ENCODE results near the gene GSTM2. TPM values are rescaled to one million over a fixed set of nuclear protein-coding genes. Genes with fewer than 3 reads are reported as not detected.
"Not testable (repeated sequence)": the region's sequence is repeated elsewhere in the genome, so short reads cannot be mapped to it uniquely, and the experiment has no call there.

Gene GSTM2
- total RNA-seq, 2 experiments from 2014 or later, result 106 to 107 TPM

GRCh38 chr1:109697066-109697465 is 29.2 kb downstream of the GSTM2 start:
- H3K4me1 Mint-ChIP-seq (ENCODE audit: low read depth), result no peaks in the 10 kb centered on the region
- Histone ChIP-seq H3K36me3 (ENCODE audit: insufficient read depth, low read length) (no peaks in the 10 kb centered on the region), H3K9me3 (ENCODE audit: control insufficient read depth in 1 of 2, insufficient read depth in 1 of 2, low read length in 2 of 2) (no peaks in the 10 kb centered on the region), H3K27me3 (ENCODE audit: control insufficient read depth in 1 of 2, insufficient read depth in 2 of 2, low read length in 2 of 2) (no peaks in the 10 kb centered on the region), H3K4me1 (ENCODE audit: insufficient read depth, low read length) (no peaks in the 10 kb centered on the region), H3K4me3 (ENCODE audit: low read length) (no peak overlapping the region), H3K27ac (ENCODE audit: low read depth in 1 of 2, low read length in 2 of 2) (no peak overlapping the region)
- no peaks in the 10 kb centered on the region for H3K9me3 Mint-ChIP-seq
- DNase-seq (no peak), ATAC-seq (ENCODE audit: poor library complexity) (no peak)
- H3K27ac Mint-ChIP-seq, result no peak overlapping the region
- H3K36me3 Mint-ChIP-seq (ENCODE audit: low read depth), result peaks cover 37% of the 10 kb centered on the region
- intact Hi-C loops (cut with DNase I, micrococcal nuclease), result no loop called here
- ChIA-PET CTCF (no interaction called here), POLR2A (no interaction called here)
- no peaks in the 10 kb centered on the region for H3K27me3 Mint-ChIP-seq
- H3K4me3 Mint-ChIP-seq, result no peak overlapping the region
- TF ChIP-seq CTCF (IDR thresholded peaks at IDR 0.05), result no peak

- H3K36me3 ChIP-seq (ENCODE audit: insufficient read depth, low read length); intact Hi-C loops (cut with DNase I, micrococcal nuclease); H3K27ac Mint-ChIP-seq; POLR2A ChIA-PET; H3K27me3 Mint-ChIP-seq; H3K4me1 Mint-ChIP-seq (ENCODE audit: low read depth); H3K27me3 ChIP-seq (ENCODE audit: control insufficient read depth in 1 of 2, insufficient read depth in 2 of 2, low read length in 2 of 2); H3K9me3 Mint-ChIP-seq; H3K4me3 ChIP-seq (ENCODE audit: low read length); H3K9me3 ChIP-seq (ENCODE audit: control insufficient read depth in 1 of 2, insufficient read depth in 1 of 2, low read length in 2 of 2); H3K27ac ChIP-seq (ENCODE audit: low read depth in 1 of 2, low read length in 2 of 2); CTCF ChIA-PET; ATAC-seq (ENCODE audit: poor library complexity); H3K4me3 Mint-ChIP-seq; DNase-seq; H3K4me1 ChIP-seq (ENCODE audit: insufficient read depth, low read length): not testable (repeated sequence)
- peaks cover 31% of the 10 kb centered on the region for H3K36me3 Mint-ChIP-seq (ENCODE audit: low read depth)
Observed at GRCh38 chr1:109697861-109698260, 30.0 kb downstream of the GSTM2 start.

GRCh38 chr1:109702940-109703339 is 35.1 kb downstream of the GSTM2 start:
- H3K4me1 ChIP-seq (ENCODE audit: insufficient read depth, low read length); CTCF ChIA-PET; POLR2A ChIA-PET; DNase-seq; H3K27me3 ChIP-seq (ENCODE audit: control insufficient read depth in 1 of 2, insufficient read depth in 2 of 2, low read length in 2 of 2); H3K27ac ChIP-seq (ENCODE audit: low read depth in 1 of 2, low read length in 2 of 2); H3K9me3 ChIP-seq (ENCODE audit: control insufficient read depth in 1 of 2, insufficient read depth in 1 of 2, low read length in 2 of 2); intact Hi-C loops (cut with DNase I, micrococcal nuclease); H3K9me3 Mint-ChIP-seq; H3K36me3 ChIP-seq (ENCODE audit: insufficient read depth, low read length); H3K4me1 Mint-ChIP-seq (ENCODE audit: low read depth); H3K4me3 ChIP-seq (ENCODE audit: low read length); H3K4me3 Mint-ChIP-seq; ATAC-seq (ENCODE audit: poor library complexity); H3K27me3 Mint-ChIP-seq; H3K27ac Mint-ChIP-seq: not testable (repeated sequence)
- peaks cover 39% of the 10 kb centered on the region for H3K36me3 Mint-ChIP-seq (ENCODE audit: low read depth)

GRCh38 chr1:109704173-109704572 is 36.3 kb downstream of the GSTM2 start:
- H3K9me3 Mint-ChIP-seq, result peaks cover 6% of the 10 kb centered on the region
- POLR2A ChIA-PET, result no interaction called here
- intact Hi-C loops (cut with DNase I, micrococcal nuclease), result no loop called here
- Histone ChIP-seq H3K4me3 (ENCODE audit: low read length) (no peak overlapping the region), H3K27me3 (ENCODE audit: control insufficient read depth in 1 of 2, insufficient read depth in 2 of 2, low read length in 2 of 2) (no peaks in the 10 kb centered on the region), H3K9me3 (ENCODE audit: control insufficient read depth in 1 of 2, insufficient read depth in 1 of 2, low read length in 2 of 2) (no peaks in the 10 kb centered on the region), H3K36me3 (ENCODE audit: insufficient read depth, low read length) (no peaks in the 10 kb centered on the region), H3K4me1 (ENCODE audit: insufficient read depth, low read length) (no peaks in the 10 kb centered on the region), H3K27ac (ENCODE audit: low read depth in 1 of 2, low read length in 2 of 2) (no peak overlapping the region)
- ATAC-seq (ENCODE audit: poor library complexity), result no peak
- TF ChIP-seq CTCF (IDR thresholded peaks at IDR 0.05), result no peak
- no peak overlapping the region for H3K4me3 Mint-ChIP-seq
- CTCF ChIA-PET, result no interaction called here
- peak in 1 of 14 experiments; percentile 1 for DNase-seq
- H3K36me3 Mint-ChIP-seq (ENCODE audit: low read depth), result peaks cover 45% of the 10 kb centered on the region
- H3K27ac Mint-ChIP-seq, result no peak overlapping the region
- H3K27me3 Mint-ChIP-seq, result no peaks in the 10 kb centered on the region
- no peaks in the 10 kb centered on the region for H3K4me1 Mint-ChIP-seq (ENCODE audit: low read depth)

Data from CD4-positive, alpha-beta T cell (primary cell).